HFFc6 (cell line): ENCODE results near the gene DGCR2. TPM values are rescaled to one million over a fixed set of nuclear protein-coding genes. Genes with fewer than 3 reads are reported as not detected.

Experiments used
- DNase-seq: peaks from one replicate; pipeline ENCODE4 v3.0.0-alpha.2; 2018
- H3K27ac Mint-ChIP-seq: 2 replicates; pipeline ENCODE4 v1.8.0; 2020; ENCODE audit warnings: mild to moderate bottlenecking, mixed read lengths
- H3K27me3 Mint-ChIP-seq: 2 replicates; pipeline ENCODE4 v1.8.0; 2021; ENCODE audit warnings: mild to moderate bottlenecking, moderate library complexity, mixed read lengths; ENCODE audit not compliant: insufficient read depth
- H3K36me3 Mint-ChIP-seq: 2 replicates; pipeline ENCODE4 v1.8.0; 2021; ENCODE audit warnings: low read depth, mixed read lengths
- H3K4me1 Mint-ChIP-seq: 2 replicates; pipeline ENCODE4 v1.8.0; 2020; ENCODE audit warnings: low read depth, mixed read lengths
- H3K4me3 Mint-ChIP-seq: 2 replicates; pipeline ENCODE4 v1.8.0; 2020; ENCODE audit warnings: mild to moderate bottlenecking, moderate library complexity, mixed read lengths
- H3K9me3 Mint-ChIP-seq: 2 replicates; pipeline ENCODE4 v1.8.0; 2020; ENCODE audit warnings: mild to moderate bottlenecking, mixed read lengths
- total RNA-seq, 6 experiments: library from RNA; stranded (reverse); fragmentation: NEBNext Ultra II Directional; extraction: Animal tissue kit (Norgen Biotek cat#: 25700); gene quantifications; 2 replicates in 1 of 6; 3 replicates in 5 of 6; pipeline ENCODE4 v1.2.3, GENCODE V29; 2021
- TF ChIP-seq, protein P1 (sequence below): fragments of 200-600 bp; sonication (generic); IDR thresholded peaks from 2 replicates; pipeline ENCODE4 v1.5.0; 2021; ENCODE audit warnings: antibody characterized with exemption, mild to moderate bottlenecking

The DGCR2 gene
- total RNA-seq, 6 experiments from 2014 or later: 46.1 to 57.9 (median 53.7) TPM

DNA sequence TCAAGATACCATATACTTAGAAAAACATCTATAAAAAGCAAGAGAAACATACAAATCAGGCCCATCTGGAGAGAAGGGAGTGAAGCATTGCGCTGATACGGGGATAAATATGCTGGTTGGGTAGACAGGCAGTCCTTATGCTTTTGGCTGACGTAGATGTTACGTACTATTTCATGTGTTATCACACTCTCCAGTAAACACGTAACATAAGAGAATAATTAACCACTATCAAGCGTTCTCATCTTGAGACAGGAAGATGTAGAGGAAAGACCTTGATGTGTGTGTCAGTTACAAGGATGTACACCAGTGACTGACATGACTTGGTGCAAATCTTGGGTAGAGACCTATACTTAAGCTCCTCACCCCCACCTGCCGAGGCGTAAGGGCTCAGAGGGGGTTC lies 99.5 kb downstream of the DGCR2 start:
- H3K4me1 Mint-ChIP-seq: peaks cover 11% of the 10 kb centered on the region

DNA sequence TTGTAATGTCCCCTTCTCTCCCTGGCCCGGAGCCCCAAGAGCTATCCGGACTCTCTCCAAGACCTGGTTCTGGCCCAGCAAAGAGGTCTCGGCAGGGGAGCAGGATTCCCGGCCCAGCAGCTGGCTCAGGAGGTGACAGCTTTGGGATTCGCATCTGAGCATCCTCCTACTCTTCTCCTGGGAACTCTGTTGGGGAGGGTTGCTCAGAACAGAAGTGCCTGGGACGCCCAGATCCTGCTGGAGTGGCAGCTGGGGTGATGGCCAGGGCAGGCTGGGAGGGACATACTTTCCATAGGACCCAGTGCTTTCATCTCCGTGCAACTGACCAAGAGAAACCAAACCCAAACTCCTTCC lies 102.6 kb downstream of the DGCR2 start:
- H3K36me3 Mint-ChIP-seq: no peaks in the 10 kb centered on the region
- no peaks in the 10 kb centered on the region for H3K9me3 Mint-ChIP-seq
- TF ChIP-seq, protein P1, sequence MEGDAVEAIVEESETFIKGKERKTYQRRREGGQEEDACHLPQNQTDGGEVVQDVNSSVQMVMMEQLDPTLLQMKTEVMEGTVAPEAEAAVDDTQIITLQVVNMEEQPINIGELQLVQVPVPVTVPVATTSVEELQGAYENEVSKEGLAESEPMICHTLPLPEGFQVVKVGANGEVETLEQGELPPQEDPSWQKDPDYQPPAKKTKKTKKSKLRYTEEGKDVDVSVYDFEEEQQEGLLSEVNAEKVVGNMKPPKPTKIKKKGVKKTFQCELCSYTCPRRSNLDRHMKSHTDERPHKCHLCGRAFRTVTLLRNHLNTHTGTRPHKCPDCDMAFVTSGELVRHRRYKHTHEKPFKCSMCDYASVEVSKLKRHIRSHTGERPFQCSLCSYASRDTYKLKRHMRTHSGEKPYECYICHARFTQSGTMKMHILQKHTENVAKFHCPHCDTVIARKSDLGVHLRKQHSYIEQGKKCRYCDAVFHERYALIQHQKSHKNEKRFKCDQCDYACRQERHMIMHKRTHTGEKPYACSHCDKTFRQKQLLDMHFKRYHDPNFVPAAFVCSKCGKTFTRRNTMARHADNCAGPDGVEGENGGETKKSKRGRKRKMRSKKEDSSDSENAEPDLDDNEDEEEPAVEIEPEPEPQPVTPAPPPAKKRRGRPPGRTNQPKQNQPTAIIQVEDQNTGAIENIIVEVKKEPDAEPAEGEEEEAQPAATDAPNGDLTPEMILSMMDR: no peak
- no peak overlapping the region for H3K27ac Mint-ChIP-seq
- peaks cover 9% of the 10 kb centered on the region for H3K27me3 Mint-ChIP-seq
- no peak for DNase-seq
- H3K4me1 Mint-ChIP-seq: peaks cover 8% of the 10 kb centered on the region; the same call in 1 of the 2 replicates
- H3K4me3 Mint-ChIP-seq: no peak overlapping the region

More for the DNA sequence above, 99.5 kb downstream of the DGCR2 start:
- DNase-seq: no peak
- Mint-ChIP-seq H3K27ac (no peak overlapping the region), H3K9me3 (no peaks in the 10 kb centered on the region), H3K4me3 (no peak overlapping the region), H3K27me3 (peaks cover 15% of the 10 kb centered on the region), H3K36me3 (no peaks in the 10 kb centered on the region)
- TF ChIP-seq, protein P1: no peak

DNA sequence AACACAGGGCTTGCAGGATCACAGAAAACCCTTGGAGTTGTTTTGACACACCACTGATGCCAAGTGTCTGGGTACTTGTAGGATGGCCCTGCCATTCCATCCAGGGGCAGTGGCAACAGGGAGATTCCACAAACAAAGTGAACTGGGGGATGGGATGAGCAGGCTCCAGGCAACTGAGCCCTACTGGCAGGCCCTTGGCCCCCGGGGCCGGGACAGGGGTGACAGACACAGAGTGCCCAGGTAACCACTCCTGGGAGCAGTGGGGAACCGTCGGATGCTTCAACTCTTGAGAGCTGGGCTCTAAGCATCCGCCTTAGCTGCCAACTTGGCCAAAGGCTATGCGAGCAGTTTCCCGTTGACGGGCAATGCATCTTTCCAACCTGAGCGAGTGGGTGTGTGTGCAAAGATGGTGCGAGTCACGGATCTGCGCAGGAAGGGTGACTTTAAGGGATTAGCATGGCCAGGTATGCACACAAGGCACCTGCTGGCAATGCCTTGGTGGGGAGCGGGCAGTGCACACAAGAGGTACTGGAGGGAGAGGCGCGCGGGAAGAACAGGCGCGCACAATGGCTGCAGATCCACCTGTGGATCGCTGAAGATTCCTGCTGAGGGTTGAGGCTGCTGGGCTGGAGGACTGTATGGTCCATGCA lies 103.1 kb downstream of the DGCR2 start:
- H3K9me3 Mint-ChIP-seq: no peaks in the 10 kb centered on the region
- H3K27me3 Mint-ChIP-seq: peaks cover 9% of the 10 kb centered on the region
- no peaks in the 10 kb centered on the region for H3K36me3 Mint-ChIP-seq
- H3K4me3 Mint-ChIP-seq: no peak overlapping the region
- no peak for DNase-seq
- peaks cover 8% of the 10 kb centered on the region; the same call in 1 of the 2 replicates for H3K4me1 Mint-ChIP-seq
- no peak overlapping the region for H3K27ac Mint-ChIP-seq
- TF ChIP-seq, protein P1: no peak

DNA sequence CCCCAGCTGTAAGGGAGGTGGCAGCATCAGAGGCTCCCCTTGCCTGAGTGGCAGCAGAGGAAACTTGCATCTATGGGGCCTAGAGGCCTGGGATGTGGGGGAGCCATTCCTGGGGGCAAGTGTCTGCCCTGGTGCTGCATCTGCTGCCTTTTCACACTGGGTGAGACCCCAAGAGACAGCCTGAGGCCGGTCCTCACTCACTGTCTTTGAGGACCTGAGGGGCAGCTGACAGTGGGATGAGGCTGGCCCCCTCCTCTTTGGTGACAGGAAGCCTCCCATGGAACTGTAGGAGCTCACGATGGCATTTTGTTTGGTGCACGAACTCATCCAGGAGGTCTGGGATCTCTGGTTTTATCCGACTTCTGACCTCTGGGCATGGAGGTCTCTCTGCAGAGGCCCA lies 104.0 kb downstream of the DGCR2 start:
- Mint-ChIP-seq H3K4me1 (peaks cover 8% of the 10 kb centered on the region; the same call in 1 of the 2 replicates), H3K9me3 (no peaks in the 10 kb centered on the region), H3K27ac (no peak overlapping the region), H3K36me3 (no peaks in the 10 kb centered on the region), H3K27me3 (peaks cover 7% of the 10 kb centered on the region), H3K4me3 (no peak overlapping the region)
- TF ChIP-seq, protein P1: no peak
- no peak for DNase-seq

DNA sequence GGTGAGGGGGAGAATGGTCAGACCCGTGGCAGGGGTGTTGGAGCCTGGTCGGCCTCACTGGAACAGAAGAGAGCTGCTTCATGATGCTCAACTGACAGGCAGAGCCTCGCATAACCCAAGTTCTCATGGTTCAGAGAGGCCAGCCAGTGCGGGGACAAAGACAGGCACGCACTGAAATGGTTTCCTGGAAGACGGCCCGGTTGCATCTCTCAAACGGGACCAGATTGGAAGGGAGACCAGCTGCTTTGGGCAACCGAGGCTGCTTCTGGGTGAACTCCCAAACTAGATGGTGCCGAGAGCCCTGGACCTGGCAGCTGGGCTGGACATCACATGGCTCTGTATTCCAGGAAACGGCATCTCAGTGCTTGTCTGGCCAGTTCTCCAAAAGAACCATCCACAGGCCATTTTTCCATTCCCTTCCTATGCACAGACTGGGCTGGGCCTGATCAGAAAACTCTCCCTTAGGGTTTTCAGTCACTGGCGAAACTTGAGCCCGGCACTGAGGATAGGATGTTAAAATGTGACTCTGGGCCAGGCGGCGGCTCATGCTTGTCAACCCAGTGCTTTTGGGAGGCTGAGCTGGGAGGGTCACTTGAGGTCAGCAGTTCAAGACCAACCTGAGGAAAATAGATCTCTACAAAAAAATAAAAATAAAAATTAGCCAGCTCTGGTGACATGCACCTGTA lies 106.0 kb downstream of the DGCR2 start:
- Mint-ChIP-seq H3K27me3 (peaks cover 3% of the 10 kb centered on the region; the same call in 1 of the 2 replicates), H3K27ac (no peak overlapping the region), H3K4me1 (peaks cover 10% of the 10 kb centered on the region; the same call in 1 of the 2 replicates), H3K36me3 (no peaks in the 10 kb centered on the region), H3K9me3 (no peaks in the 10 kb centered on the region), H3K4me3 (no peak overlapping the region)
- DNase-seq: no peak
- TF ChIP-seq, protein P1: no peak
